Measurements from ENCODE around the gene C1R. TPM values are rescaled to one million over a fixed set of nuclear protein-coding genes. Genes with fewer than 3 reads are reported as not detected.

The C1R gene
- total RNA-seq, 1 experiment from 2014 or later = 11.5 TPM

DNA sequence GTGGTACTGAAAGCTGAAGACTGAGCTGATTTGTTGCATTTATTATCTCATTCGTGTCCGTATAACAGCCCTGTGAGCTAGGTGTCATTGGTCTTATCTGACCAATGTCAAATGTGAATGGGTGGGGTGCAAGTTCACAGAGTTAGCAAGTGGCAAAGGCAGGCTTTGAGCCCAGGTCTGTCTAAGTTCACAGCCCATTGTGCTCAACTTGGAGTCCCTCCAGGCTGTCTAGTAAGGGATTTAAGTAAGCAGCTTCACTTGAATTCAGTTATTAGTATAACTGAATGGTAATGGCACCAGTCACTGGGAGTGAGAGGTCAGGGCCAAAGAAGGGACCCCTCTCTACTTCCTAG lies 23.3 kb downstream of the C1R start:
- no peak overlapping the region for H2BK120ac ChIP-seq (ENCODE audit: low read depth, low read length, poor library complexity, severe bottlenecking)
- no peaks in the 10 kb centered on the region for H3K79me1 ChIP-seq (ENCODE audit: insufficient read depth, low read depth, low read length, poor library complexity, severe bottlenecking)
- H4K8ac ChIP-seq (replicated peaks; ENCODE audit: insufficient read length, low read depth, low read length) = no peak overlapping the region
- no CpG with 5 or more reads among the region's 2 CpGs for WGBS (ENCODE audit: extremely low coverage, insufficient read length, low lambda C conversion rate)
- H4K20me1 ChIP-seq (ENCODE audit: control insufficient read depth, insufficient read depth, insufficient read length) = no peaks in the 10 kb centered on the region
- Mint-ChIP-seq H3K27ac (no peak overlapping the region), H3K4me3 (no peak overlapping the region), H3K9me3 (no peaks in the 10 kb centered on the region; a peak in 1 of 5 replicates), H3K36me3 (ENCODE audit: insufficient read depth in 1 of 3, low read depth in 3 of 3) (no peaks in the 10 kb centered on the region), H3K4me1 (no peaks in the 10 kb centered on the region), H3K27me3 (ENCODE audit: low read depth) (peaks cover 12% of the 10 kb centered on the region)
- no peak overlapping the region for H4K5ac ChIP-seq (ENCODE audit: insufficient read length, low read depth, low read length)
- H2BK5ac ChIP-seq (ENCODE audit: insufficient read length, low read length) = no peak overlapping the region
- no peak for DNase-seq
- H4K91ac ChIP-seq (ENCODE audit: insufficient read length, low read depth, low read length) = no peak overlapping the region
- H3K27ac ChIP-seq (ENCODE audit: insufficient read length, low read depth, low read length) = no peak overlapping the region
- no peak overlapping the region for H3T11ph ChIP-seq (ENCODE audit: low read length)
- H3K23ac ChIP-seq (ENCODE audit: insufficient read length, low read depth, low read length) = no peak overlapping the region
- H2BK12ac ChIP-seq (ENCODE audit: insufficient read length, low read depth, low read length) = no peak overlapping the region
- no peaks in the 10 kb centered on the region for H3K27me3 ChIP-seq (ENCODE audit: insufficient read depth, low read length)
- no peaks in the 10 kb centered on the region for H3K4me1 ChIP-seq (ENCODE audit: insufficient read depth, low read length)
- no peak overlapping the region for H3K4me2 ChIP-seq (ENCODE audit: insufficient read depth, insufficient read length, low read length)
- H3K56ac ChIP-seq (ENCODE audit: insufficient read length, low read depth, low read length) = no peak overlapping the region
- H3K79me2 ChIP-seq (ENCODE audit: insufficient read depth, low read length) = 0 out of 2 replicates have a peak, but pooled peaks cover 2% of the 10 kb centered on the region
- no peak overlapping the region for H3K9ac ChIP-seq (ENCODE audit: extremely low read depth, insufficient read length, low read length)
- H3K9me3 ChIP-seq (ENCODE audit: control insufficient read depth, low read depth, low read length) = no peaks in the 10 kb centered on the region
- no peak overlapping the region for H2AK5ac ChIP-seq (ENCODE audit: insufficient read length, low read length)
- no peak overlapping the region for H3K14ac ChIP-seq (ENCODE audit: insufficient read depth, low read length)
- no peaks in the 10 kb centered on the region for H3K23me2 ChIP-seq (ENCODE audit: insufficient read length, low read depth, low read length, poor library complexity, severe bottlenecking)
- TF ChIP-seq CTCF (conservative IDR thresholded peaks at IDR 0.05) = no peak
- no peak overlapping the region for H2BK15ac ChIP-seq (ENCODE audit: low read depth, low read length)
- no peak overlapping the region for H2BK20ac ChIP-seq (ENCODE audit: low read depth, low read length, poor library complexity, severe bottlenecking)
- H2AFZ ChIP-seq (ENCODE audit: low read length) = no peak overlapping the region
- H3K18ac ChIP-seq (ENCODE audit: insufficient read length, low read depth, low read length) = no peak overlapping the region
- no peak overlapping the region for H3K4ac ChIP-seq (ENCODE audit: low read depth, low read length)

Data from H9 (cell line).